Glutamatergic neuron (in vitro differentiated cells): ENCODE data around the gene SLC6A3. TPM values are rescaled to one million over a fixed set of nuclear protein-coding genes. Genes with fewer than 3 reads are reported as not detected.

Source experiments
- DNase-seq: peaks from one replicate; pipeline ENCODE4 v3.0.0; 2022
- H3K27ac Mint-ChIP-seq: one replicate; pipeline ENCODE4 v1.8.0; 2020; ENCODE audit warnings: mild to moderate bottlenecking, mixed read lengths, inconsistent platforms; ENCODE audit not compliant: unreplicated experiment
- H3K27me3 Mint-ChIP-seq: one replicate; pipeline ENCODE4 v1.8.0; 2020; ENCODE audit warnings: mild to moderate bottlenecking, moderate library complexity, mixed read lengths, inconsistent platforms; ENCODE audit not compliant: unreplicated experiment
- H3K36me3 Mint-ChIP-seq: one replicate; pipeline ENCODE4 v1.8.0; 2020; ENCODE audit warnings: mild to moderate bottlenecking, mixed read lengths, inconsistent platforms; ENCODE audit not compliant: unreplicated experiment
- H3K4me1 Mint-ChIP-seq: one replicate; pipeline ENCODE4 v1.8.0; 2020; ENCODE audit warnings: mild to moderate bottlenecking, low read depth, mixed read lengths, inconsistent platforms; ENCODE audit not compliant: unreplicated experiment
- H3K4me3 Mint-ChIP-seq: one replicate; pipeline ENCODE4 v1.8.0; 2020; ENCODE audit warnings: mild to moderate bottlenecking, mixed read lengths, inconsistent platforms; ENCODE audit not compliant: unreplicated experiment
- H3K9me3 Mint-ChIP-seq: one replicate; pipeline ENCODE4 v1.8.0; 2020; ENCODE audit warnings: mild to moderate bottlenecking, moderate library complexity, mixed read lengths, inconsistent platforms; ENCODE audit not compliant: unreplicated experiment
- total RNA-seq: library from RNA; stranded (reverse); fragmentation: NEBNext Ultra II Directional; extraction: Animal tissue kit (Norgen Biotek cat#: 25700); gene quantifications from one replicate; pipeline ENCODE4 v1.2.1, GENCODE V29; 2021; ENCODE audit not compliant: unreplicated experiment
- TF ChIP-seq, protein P1 (sequence below): fragments of 200-600 bp; sonication (generic); IDR thresholded peaks from one replicate; pipeline ENCODE4 v1.5.0; 2021; ENCODE audit not compliant: partially characterized antibody, unreplicated experiment

The SLC6A3 gene
- total RNA-seq, 1 donor from 2014 or later, result 22.4 TPM

- DNase-seq, result no peak
Measured at GRCh38 chr5:1441166-1441865, 3.9 kb downstream of the SLC6A3 start.

DNA sequence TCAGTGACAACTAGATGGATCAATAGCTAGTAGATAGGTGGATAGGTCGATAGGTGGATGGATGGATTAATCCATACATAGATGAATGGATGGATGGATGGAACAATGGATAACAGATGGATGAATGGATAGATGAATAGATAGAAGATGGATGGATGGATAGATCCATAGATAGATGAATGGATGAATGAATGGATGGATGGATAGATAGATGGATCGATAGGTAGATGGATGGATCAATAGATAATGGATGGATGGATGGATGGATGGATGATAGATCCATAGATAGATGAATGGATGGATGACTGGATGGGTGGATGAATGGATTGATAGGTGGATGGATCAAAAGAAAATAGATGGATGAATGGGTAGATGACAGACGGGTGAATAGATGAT lies 5.1 kb downstream of the SLC6A3 start:
- peak overlapping the region; percentile 0 for H3K4me3 Mint-ChIP-seq
- DNase-seq, result no peak
- peaks cover 31% of the 10 kb centered on the region for H3K4me1 Mint-ChIP-seq
- no peak overlapping the region for H3K27ac Mint-ChIP-seq
- peaks cover 16% of the 10 kb centered on the region for H3K27me3 Mint-ChIP-seq
- H3K9me3 Mint-ChIP-seq, result peaks cover 14% of the 10 kb centered on the region
- TF ChIP-seq, protein P1, sequence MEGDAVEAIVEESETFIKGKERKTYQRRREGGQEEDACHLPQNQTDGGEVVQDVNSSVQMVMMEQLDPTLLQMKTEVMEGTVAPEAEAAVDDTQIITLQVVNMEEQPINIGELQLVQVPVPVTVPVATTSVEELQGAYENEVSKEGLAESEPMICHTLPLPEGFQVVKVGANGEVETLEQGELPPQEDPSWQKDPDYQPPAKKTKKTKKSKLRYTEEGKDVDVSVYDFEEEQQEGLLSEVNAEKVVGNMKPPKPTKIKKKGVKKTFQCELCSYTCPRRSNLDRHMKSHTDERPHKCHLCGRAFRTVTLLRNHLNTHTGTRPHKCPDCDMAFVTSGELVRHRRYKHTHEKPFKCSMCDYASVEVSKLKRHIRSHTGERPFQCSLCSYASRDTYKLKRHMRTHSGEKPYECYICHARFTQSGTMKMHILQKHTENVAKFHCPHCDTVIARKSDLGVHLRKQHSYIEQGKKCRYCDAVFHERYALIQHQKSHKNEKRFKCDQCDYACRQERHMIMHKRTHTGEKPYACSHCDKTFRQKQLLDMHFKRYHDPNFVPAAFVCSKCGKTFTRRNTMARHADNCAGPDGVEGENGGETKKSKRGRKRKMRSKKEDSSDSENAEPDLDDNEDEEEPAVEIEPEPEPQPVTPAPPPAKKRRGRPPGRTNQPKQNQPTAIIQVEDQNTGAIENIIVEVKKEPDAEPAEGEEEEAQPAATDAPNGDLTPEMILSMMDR, result no peak
- H3K36me3 Mint-ChIP-seq, result peaks cover 19% of the 10 kb centered on the region

More at GRCh38 chr5:1441166-1441865, 3.9 kb downstream of the SLC6A3 start:
- Mint-ChIP-seq H3K27me3 (peaks cover 16% of the 10 kb centered on the region), H3K9me3 (peaks cover 14% of the 10 kb centered on the region), H3K36me3 (peaks cover 19% of the 10 kb centered on the region), H3K4me3 (no peak overlapping the region), H3K4me1 (peaks cover 31% of the 10 kb centered on the region), H3K27ac (no peak overlapping the region)
- TF ChIP-seq, protein P1, result no peak

GRCh38 chr5:1439388-1440097 lies 5.7 kb downstream of the SLC6A3 start:
- DNase-seq, result no peak
- Mint-ChIP-seq H3K36me3 (peaks cover 19% of the 10 kb centered on the region), H3K27me3 (peaks cover 14% of the 10 kb centered on the region), H3K27ac (peak overlapping the region; percentile 66), H3K9me3 (peaks cover 18% of the 10 kb centered on the region), H3K4me3 (peak overlapping the region; percentile 49), H3K4me1 (peaks cover 31% of the 10 kb centered on the region)
- TF ChIP-seq, protein P1, result no peak

DNA sequence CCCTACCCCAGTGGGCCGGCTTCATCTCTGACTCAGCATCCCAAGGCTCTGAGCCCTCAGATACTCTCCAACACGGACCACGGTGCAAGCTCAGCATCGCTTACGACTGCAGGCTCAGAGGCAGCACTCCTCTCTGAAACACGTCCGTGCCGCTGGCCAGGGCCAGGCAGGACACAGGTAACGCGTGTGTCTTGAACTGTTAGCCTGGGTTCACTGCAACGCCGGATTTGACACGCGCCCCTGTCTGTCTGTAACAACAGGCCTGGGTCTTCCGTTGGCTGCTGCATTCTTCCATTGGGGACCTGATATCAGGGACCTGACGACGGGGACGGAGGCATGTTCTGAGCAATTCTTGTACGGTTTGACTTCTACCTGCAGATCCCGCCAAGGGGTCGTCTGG lies 6.4 kb downstream of the SLC6A3 start:
- Mint-ChIP-seq H3K27ac (peak overlapping the region; percentile 62), H3K4me1 (peaks cover 27% of the 10 kb centered on the region), H3K27me3 (peaks cover 9% of the 10 kb centered on the region), H3K36me3 (peaks cover 19% of the 10 kb centered on the region), H3K4me3 (peak overlapping the region; percentile 4), H3K9me3 (peaks cover 19% of the 10 kb centered on the region)
- DNase-seq, result no peak
- TF ChIP-seq, protein P1, result no peak
